NT2/D1 (cell line): ENCODE data around the gene WDR20.

Experiments
- YY1 ChIP-seq: IDR thresholded peaks from 2 replicates; pipeline ENCODE4 v1.6.1; 2011; ENCODE audit not compliant: insufficient read length, insufficient read depth
- ZNF274 ChIP-seq: IDR thresholded peaks from 2 replicates; pipeline ENCODE4 v1.6.1; 2011; ENCODE audit warnings: mild to moderate bottlenecking, low read depth, low read length

- TF ChIP-seq YY1 (no peak), ZNF274 (no peak)
Measured at GRCh38 chr14:102197317-102197853, 57.7 kb downstream of the WDR20 start.
